ENCODE measurements around the gene C2orf92. TPM values are rescaled to one million over a fixed set of nuclear protein-coding genes. Genes with fewer than 3 reads are reported as not detected.
"Not testable (repeated sequence)": the region's sequence is repeated elsewhere in the genome, so short reads cannot be mapped to it uniquely, and the experiment has no call there.

Gene C2orf92
- total RNA-seq, 1 donor from 2014 or later: 21.8 TPM

- Mint-ChIP-seq H3K36me3 (ENCODE audit: low read depth) (peaks cover 16% of the 10 kb centered on the region), H3K27me3 (ENCODE audit: low read depth) (no peaks in the 10 kb centered on the region), H3K4me3 (ENCODE audit: low read depth) (no peak overlapping the region), H3K9me3 (peaks cover 4% of the 10 kb centered on the region), H3K4me1 (ENCODE audit: low read depth) (peaks cover 39% of the 10 kb centered on the region), H3K27ac (no peak overlapping the region)
- intact Hi-C loops (cut with micrococcal nuclease): no loop called here
- DNase-seq (ENCODE audit: low spot score): no peak
Observed at GRCh38 chr2:97678298-97678697, 8.8 kb downstream of the C2orf92 start.

- peaks cover 17% of the 10 kb centered on the region for H3K4me1 Mint-ChIP-seq (ENCODE audit: low read depth)
- DNase-seq (ENCODE audit: low spot score); H3K9me3 Mint-ChIP-seq; intact Hi-C loops (cut with micrococcal nuclease); H3K36me3 Mint-ChIP-seq (ENCODE audit: low read depth); H3K4me3 Mint-ChIP-seq (ENCODE audit: low read depth); H3K27me3 Mint-ChIP-seq (ENCODE audit: low read depth): not testable (repeated sequence)
- H3K27ac Mint-ChIP-seq: peak overlapping the region; percentile 49
Observed at GRCh38 chr2:97687235-97687634, 17.7 kb downstream of the C2orf92 start.

GRCh38 chr2:97688062-97688827, 18.7 kb downstream of the C2orf92 start:
- intact Hi-C loops (cut with micrococcal nuclease): loop anchor here (1.0 kb wide), 1 partner anchor 14 kb away; no protein-coding TSS in a partner anchor
- no peak overlapping the region for H3K4me3 Mint-ChIP-seq (ENCODE audit: low read depth)
- peak overlapping the region; percentile 78 for H3K27ac Mint-ChIP-seq
- peaks cover 16% of the 10 kb centered on the region for H3K4me1 Mint-ChIP-seq (ENCODE audit: low read depth)
- H3K9me3 Mint-ChIP-seq: no peaks in the 10 kb centered on the region
- no peaks in the 10 kb centered on the region for H3K36me3 Mint-ChIP-seq (ENCODE audit: low read depth)
- no peaks in the 10 kb centered on the region for H3K27me3 Mint-ChIP-seq (ENCODE audit: low read depth)
- DNase-seq (ENCODE audit: low spot score): no peak

DNA sequence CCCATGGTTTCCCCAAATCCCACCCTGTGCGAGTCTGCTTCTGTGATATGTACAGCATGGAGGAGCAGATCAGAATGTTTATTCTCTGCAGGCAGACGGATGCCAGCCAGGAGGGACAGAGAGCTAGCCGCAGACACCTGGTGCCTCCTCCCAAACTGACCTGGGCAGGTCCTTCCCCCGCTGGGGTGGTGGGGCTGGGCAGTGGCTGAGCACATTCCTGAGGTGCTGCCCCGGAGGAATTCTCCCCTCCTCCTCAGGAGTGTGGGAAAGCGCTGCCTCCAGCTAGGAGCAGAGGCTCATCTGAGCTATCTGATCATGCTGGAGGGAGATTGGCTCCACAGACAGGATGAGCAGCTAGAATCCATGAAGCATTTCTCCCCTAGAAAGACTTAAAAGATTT, 21.7 kb downstream of the C2orf92 start:
- H3K4me3 Mint-ChIP-seq (ENCODE audit: low read depth): no peak overlapping the region
- peaks cover 15% of the 10 kb centered on the region for H3K4me1 Mint-ChIP-seq (ENCODE audit: low read depth)
- no peaks in the 10 kb centered on the region for H3K36me3 Mint-ChIP-seq (ENCODE audit: low read depth)
- no peaks in the 10 kb centered on the region for H3K27me3 Mint-ChIP-seq (ENCODE audit: low read depth)
- no peaks in the 10 kb centered on the region for H3K9me3 Mint-ChIP-seq
- no peak for DNase-seq (ENCODE audit: low spot score)
- intact Hi-C loops (cut with micrococcal nuclease): no loop called here
- H3K27ac Mint-ChIP-seq: no peak overlapping the region

DNA sequence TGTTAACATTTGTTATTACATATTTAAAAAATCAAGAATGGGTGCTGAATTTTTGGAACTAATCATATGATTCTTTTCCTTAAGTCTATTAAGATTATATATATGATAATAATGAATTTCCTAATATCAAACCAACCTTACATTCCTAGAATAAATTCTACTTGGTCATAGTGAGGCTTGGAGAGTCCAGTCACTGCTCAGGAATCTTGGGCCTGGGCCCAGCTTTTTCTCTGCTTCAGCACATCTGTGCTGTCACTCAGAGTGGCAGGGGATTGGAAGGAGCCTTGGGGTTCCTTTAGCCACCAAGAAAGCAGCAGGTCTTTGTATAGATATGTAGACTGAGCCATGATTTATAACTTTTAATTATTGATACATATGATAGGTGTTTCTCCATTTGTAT, 24.0 kb downstream of the C2orf92 start:
- intact Hi-C loops (cut with micrococcal nuclease): no loop called here
- H3K9me3 Mint-ChIP-seq: no peaks in the 10 kb centered on the region
- H3K27me3 Mint-ChIP-seq (ENCODE audit: low read depth): no peaks in the 10 kb centered on the region
- no peak overlapping the region for H3K4me3 Mint-ChIP-seq (ENCODE audit: low read depth)
- no peak overlapping the region for H3K27ac Mint-ChIP-seq
- peaks cover 14% of the 10 kb centered on the region for H3K4me1 Mint-ChIP-seq (ENCODE audit: low read depth)
- no peak for DNase-seq (ENCODE audit: low spot score)
- H3K36me3 Mint-ChIP-seq (ENCODE audit: low read depth): no peaks in the 10 kb centered on the region

- Mint-ChIP-seq H3K9me3 (no peaks in the 10 kb centered on the region), H3K4me1 (ENCODE audit: low read depth) (peaks cover 11% of the 10 kb centered on the region), H3K27ac (no peak overlapping the region), H3K27me3 (ENCODE audit: low read depth) (no peaks in the 10 kb centered on the region), H3K36me3 (ENCODE audit: low read depth) (no peaks in the 10 kb centered on the region), H3K4me3 (ENCODE audit: low read depth) (no peak overlapping the region)
- intact Hi-C loops (cut with micrococcal nuclease): no loop called here
- no peak for DNase-seq (ENCODE audit: low spot score)
Observed at GRCh38 chr2:97695744-97696143, 26.2 kb downstream of the C2orf92 start.

GRCh38 chr2:97697252-97698235, 28.0 kb downstream of the C2orf92 start:
- intact Hi-C loops (cut with micrococcal nuclease): loop anchor here (1.0 kb wide), 2 partner anchors 33 to 107 kb away; partner anchors contain the start of gene ACTR1B
- Mint-ChIP-seq H3K9me3 (no peaks in the 10 kb centered on the region), H3K27ac (peak overlapping the region; percentile 14), H3K36me3 (ENCODE audit: low read depth) (no peaks in the 10 kb centered on the region), H3K4me3 (ENCODE audit: low read depth) (no peak overlapping the region), H3K4me1 (ENCODE audit: low read depth) (peaks cover 11% of the 10 kb centered on the region), H3K27me3 (ENCODE audit: low read depth) (no peaks in the 10 kb centered on the region)
- DNase-seq (ENCODE audit: low spot score): peak; percentile 82

DNA sequence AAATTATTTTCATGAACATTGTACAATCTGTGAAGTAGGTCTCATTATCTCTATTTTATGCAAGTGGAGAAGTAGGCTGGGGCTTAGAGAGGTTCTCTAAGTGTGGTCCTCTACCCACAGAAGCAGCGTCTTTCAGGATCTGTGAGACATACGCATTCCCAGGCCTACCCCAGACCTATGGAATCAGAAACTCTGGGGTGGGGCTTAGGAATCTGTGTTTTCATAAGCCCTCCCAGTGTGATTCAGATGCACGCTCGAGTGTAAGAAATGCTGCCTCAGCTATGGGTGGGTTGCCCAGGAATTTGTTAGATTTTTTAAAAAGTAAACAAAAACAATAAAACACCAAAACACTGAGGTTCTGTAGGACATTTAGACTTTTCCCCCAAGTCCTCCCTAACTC, 29.0 kb downstream of the C2orf92 start:
- intact Hi-C loops (cut with micrococcal nuclease): no loop called here
- H3K4me1 Mint-ChIP-seq (ENCODE audit: low read depth): peaks cover 11% of the 10 kb centered on the region
- DNase-seq (ENCODE audit: low spot score): no peak
- no peak overlapping the region for H3K4me3 Mint-ChIP-seq (ENCODE audit: low read depth)
- H3K27me3 Mint-ChIP-seq (ENCODE audit: low read depth): no peaks in the 10 kb centered on the region
- H3K36me3 Mint-ChIP-seq (ENCODE audit: low read depth): no peaks in the 10 kb centered on the region
- H3K27ac Mint-ChIP-seq: no peak overlapping the region
- no peaks in the 10 kb centered on the region for H3K9me3 Mint-ChIP-seq

GRCh38 chr2:97699765-97700444, 30.4 kb downstream of the C2orf92 start:
- intact Hi-C loops (cut with micrococcal nuclease): no loop called here
- Mint-ChIP-seq H3K9me3 (no peaks in the 10 kb centered on the region), H3K27me3 (ENCODE audit: low read depth) (no peaks in the 10 kb centered on the region), H3K4me3 (ENCODE audit: low read depth) (no peak overlapping the region), H3K27ac (no peak overlapping the region), H3K36me3 (ENCODE audit: low read depth) (no peaks in the 10 kb centered on the region), H3K4me1 (ENCODE audit: low read depth) (peaks cover 11% of the 10 kb centered on the region)
- DNase-seq (ENCODE audit: low spot score): peak; percentile 54

DNA sequence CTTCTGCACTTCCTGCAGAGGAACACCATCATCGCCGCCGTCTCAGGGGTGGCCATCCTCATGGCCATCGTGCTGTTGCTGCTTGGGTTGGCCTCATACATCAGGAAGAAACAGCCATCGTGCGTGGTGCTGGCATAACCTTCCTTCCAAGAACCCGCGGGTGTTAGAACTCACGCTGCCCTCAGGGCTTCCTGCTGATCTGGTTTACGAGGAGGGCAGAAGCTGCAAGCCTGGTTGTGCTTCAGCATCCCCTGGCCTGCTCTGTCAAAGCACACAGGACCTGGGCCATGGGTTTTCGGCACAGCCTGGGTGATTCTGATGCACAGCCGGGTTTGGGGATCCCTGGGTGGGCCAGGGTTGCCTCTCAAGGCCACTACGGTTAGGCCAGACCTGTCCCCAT, 31.7 kb downstream of the C2orf92 start:
- Mint-ChIP-seq H3K4me3 (ENCODE audit: low read depth) (no peak overlapping the region), H3K27ac (no peak overlapping the region), H3K27me3 (ENCODE audit: low read depth) (no peaks in the 10 kb centered on the region), H3K9me3 (no peaks in the 10 kb centered on the region), H3K36me3 (ENCODE audit: low read depth) (no peaks in the 10 kb centered on the region), H3K4me1 (ENCODE audit: low read depth) (peaks cover 9% of the 10 kb centered on the region)
- DNase-seq (ENCODE audit: low spot score): no peak
- intact Hi-C loops (cut with micrococcal nuclease): no loop called here

GRCh38 chr2:97701851-97702465, 32.4 kb downstream of the C2orf92 start:
- Mint-ChIP-seq H3K9me3 (no peaks in the 10 kb centered on the region), H3K27me3 (ENCODE audit: low read depth) (no peaks in the 10 kb centered on the region), H3K4me3 (ENCODE audit: low read depth) (no peak overlapping the region), H3K27ac (no peak overlapping the region), H3K4me1 (ENCODE audit: low read depth) (peaks cover 5% of the 10 kb centered on the region), H3K36me3 (ENCODE audit: low read depth) (no peaks in the 10 kb centered on the region)
- no peak for DNase-seq (ENCODE audit: low spot score)
- intact Hi-C loops (cut with micrococcal nuclease): no loop called here

DNA sequence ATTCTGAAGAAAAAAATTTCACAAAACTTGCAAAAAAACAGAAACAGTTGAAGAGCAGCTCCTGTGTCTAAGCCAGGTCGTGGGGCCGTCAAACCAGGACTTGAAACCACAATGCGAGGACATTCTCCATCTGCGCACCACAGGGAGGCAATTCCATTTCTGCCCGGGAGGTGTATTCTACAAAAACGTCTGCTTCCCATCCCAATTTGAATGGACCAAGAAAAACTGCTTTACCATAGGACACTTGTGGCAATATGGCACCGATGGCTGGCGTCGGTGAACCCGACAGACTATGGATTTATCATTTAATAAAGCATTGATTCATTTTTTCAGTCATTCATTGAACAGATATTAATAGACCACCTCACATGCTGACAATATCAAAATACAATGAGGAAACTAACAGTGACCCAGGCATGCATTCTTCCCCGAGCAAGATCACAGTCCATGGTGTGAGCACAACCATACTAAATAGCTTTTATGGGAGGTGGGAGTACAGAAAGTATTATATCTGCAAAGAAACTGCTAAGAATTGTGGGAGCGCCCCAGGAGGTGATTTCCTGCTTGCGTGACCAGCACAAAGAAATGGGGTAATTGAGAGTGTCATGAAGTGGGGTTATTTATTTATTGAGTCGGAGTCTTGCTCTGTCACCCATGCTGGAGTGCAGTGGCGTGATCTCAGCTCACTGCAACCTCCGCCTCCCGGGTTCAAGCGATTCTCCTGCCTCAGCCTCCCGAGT, 33.4 kb downstream of the C2orf92 start:
- DNase-seq (ENCODE audit: low spot score): no peak
- no peaks in the 10 kb centered on the region for H3K9me3 Mint-ChIP-seq
- H3K36me3 Mint-ChIP-seq (ENCODE audit: low read depth): no peaks in the 10 kb centered on the region
- no peaks in the 10 kb centered on the region for H3K27me3 Mint-ChIP-seq (ENCODE audit: low read depth)
- H3K27ac Mint-ChIP-seq: no peak overlapping the region
- H3K4me1 Mint-ChIP-seq (ENCODE audit: low read depth): peaks cover 2% of the 10 kb centered on the region
- intact Hi-C loops (cut with micrococcal nuclease): no loop called here
- no peak overlapping the region for H3K4me3 Mint-ChIP-seq (ENCODE audit: low read depth)

Data from activated T-helper 2 cell treated with anti-CD3 and anti-CD28 coated beads, Interferon-gamma antibody, Interleukin-2, Interleukin-4, amounts not matched to agents 10 μg/mL and 5 μg/mL and 100 μg/mL, durations not matched to agents 14 hours and 24 hours and 36 hours (primary cell).